Retinal pigment epithelial cell (primary cell): Measurements from ENCODE around the gene MUC7.
A peak's percentile ranks its signal among the peaks of the same experiment; 100 is the strongest.
"Not testable (repeated sequence)": the region's sequence is repeated elsewhere in the genome, so short reads cannot be mapped to it uniquely, and the experiment has no call there.

Experiments used
- DNase-seq: peaks from one replicate; pipeline ENCODE4 v3.0.0-alpha.2; 2010; ENCODE audit warnings: low read depth
- H3K4me3 ChIP-seq: 2 replicates; pipeline ENCODE4 v1.5.1; 2011; ENCODE audit warnings: mild to moderate bottlenecking, low read length, control low read depth, moderate library complexity
- TF ChIP-seq, protein P1 (sequence below): conservative IDR thresholded peaks from 2 replicates; pipeline ENCODE4 v1.5.1; 2011; ENCODE audit warnings: low read depth, low read length, control low read depth, inconsistent platforms

MUC7 gene

DNA sequence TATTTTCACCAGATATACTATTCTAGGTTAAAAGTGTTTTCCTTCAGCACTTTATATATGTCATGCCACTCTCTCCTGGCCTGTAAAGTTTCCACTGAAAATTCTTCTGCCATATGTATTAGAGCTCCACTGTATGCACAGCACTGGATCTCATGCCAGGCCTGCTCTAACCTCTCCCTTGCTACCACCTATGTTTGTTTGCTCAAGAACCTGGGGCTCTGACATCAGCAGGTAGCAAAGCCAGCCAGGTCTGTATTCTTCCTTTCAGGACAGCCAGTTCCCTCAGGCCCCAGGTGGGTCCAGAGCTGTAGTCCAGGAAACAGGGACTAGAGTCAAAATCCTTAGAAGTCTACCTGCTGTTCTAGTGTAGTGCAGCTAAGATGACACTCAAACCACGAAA, 19.1 kb upstream of the MUC7 start:
- TF ChIP-seq, protein P1, sequence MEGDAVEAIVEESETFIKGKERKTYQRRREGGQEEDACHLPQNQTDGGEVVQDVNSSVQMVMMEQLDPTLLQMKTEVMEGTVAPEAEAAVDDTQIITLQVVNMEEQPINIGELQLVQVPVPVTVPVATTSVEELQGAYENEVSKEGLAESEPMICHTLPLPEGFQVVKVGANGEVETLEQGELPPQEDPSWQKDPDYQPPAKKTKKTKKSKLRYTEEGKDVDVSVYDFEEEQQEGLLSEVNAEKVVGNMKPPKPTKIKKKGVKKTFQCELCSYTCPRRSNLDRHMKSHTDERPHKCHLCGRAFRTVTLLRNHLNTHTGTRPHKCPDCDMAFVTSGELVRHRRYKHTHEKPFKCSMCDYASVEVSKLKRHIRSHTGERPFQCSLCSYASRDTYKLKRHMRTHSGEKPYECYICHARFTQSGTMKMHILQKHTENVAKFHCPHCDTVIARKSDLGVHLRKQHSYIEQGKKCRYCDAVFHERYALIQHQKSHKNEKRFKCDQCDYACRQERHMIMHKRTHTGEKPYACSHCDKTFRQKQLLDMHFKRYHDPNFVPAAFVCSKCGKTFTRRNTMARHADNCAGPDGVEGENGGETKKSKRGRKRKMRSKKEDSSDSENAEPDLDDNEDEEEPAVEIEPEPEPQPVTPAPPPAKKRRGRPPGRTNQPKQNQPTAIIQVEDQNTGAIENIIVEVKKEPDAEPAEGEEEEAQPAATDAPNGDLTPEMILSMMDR = no peak

DNA sequence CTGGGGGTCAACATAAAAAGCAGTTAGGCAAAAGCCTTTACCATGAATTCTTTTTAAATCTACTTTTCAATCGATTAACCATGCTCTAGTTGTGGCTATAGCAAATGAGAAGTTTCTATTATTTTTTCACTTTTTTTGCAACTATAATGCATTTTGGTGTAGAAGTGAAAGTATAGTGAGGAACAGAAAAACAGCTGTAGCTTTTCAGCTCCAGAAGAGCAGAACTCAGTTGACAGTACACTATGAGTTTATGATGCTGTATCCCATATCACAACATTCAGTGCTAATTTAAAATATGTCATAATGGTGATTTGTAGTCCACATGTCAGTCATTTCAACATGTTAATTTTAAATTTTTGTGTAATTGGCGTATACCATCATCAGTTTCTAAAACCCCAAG, 8.7 kb upstream of the MUC7 start:
- no peak for DNase-seq
- TF ChIP-seq, protein P1 = no peak
- no peak overlapping the region for H3K4me3 ChIP-seq

More for the DNA sequence above, 19.1 kb upstream of the MUC7 start:
- no peak for DNase-seq
- no peak overlapping the region for H3K4me3 ChIP-seq

DNA sequence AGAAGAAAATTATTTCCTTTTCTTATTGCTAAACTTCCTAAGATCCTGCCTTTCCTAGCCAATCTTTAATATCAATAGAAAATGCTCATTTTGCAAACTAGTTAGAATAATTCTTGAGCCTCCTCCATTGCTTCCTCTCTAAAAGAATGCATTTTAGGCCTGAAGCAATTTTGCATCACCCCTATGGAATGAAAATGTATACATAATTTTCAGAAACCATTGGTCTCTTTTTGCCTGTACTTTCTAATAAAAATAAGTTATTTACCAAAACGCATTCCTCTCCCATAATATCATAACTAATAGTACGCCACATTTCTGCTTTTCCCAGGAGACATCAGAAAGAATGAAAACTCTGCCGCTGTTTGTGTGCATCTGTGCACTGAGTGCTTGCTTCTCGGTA, 1.7 kb downstream of the MUC7 start:
- DNase-seq = no peak
- H3K4me3 ChIP-seq = no peak overlapping the region
- TF ChIP-seq, protein P1 = no peak

DNA sequence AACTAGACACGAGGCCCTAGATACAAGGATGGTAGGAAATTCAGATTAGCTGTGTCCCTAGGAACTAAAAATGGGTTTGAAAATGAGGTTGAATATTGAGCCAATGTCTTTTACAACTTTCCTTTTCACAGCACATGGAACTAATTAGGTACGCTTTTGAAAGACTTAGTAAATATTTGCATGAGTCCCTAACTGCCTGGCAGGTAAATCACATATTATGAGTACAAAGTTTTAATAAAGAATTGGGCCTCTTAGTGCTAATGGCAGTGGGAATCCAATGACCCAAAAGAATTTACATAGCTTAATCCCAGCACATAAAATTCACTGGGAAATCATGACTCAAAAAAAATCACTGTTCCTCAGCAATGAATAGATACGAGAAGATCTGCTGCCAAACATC, 16.8 kb downstream of the MUC7 start:
- TF ChIP-seq, protein P1 = no peak
- H3K4me3 ChIP-seq = no peak overlapping the region
- DNase-seq = no peak

DNA sequence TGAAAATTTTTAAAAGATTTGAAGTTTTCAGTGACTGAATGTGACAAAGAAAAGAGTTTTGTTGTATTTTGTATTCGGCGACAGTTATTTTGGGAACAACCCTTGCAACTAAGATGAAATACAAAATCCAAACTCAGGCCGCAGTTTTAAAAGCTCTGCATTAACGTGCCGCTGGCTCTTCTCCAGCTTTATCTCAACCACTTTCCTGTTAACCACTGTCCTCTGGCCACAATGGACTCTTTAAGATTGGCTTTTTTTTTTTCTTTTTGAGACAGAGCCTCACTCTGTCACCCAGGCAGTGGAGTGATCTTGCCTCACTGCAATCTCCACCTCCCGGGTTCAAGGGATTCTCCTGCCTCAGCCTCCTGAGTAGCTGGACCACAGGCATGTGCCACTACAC, 24.2 kb downstream of the MUC7 start:
- TF ChIP-seq, protein P1 = no peak
- DNase-seq = no peak
- H3K4me3 ChIP-seq = no peak overlapping the region

DNA sequence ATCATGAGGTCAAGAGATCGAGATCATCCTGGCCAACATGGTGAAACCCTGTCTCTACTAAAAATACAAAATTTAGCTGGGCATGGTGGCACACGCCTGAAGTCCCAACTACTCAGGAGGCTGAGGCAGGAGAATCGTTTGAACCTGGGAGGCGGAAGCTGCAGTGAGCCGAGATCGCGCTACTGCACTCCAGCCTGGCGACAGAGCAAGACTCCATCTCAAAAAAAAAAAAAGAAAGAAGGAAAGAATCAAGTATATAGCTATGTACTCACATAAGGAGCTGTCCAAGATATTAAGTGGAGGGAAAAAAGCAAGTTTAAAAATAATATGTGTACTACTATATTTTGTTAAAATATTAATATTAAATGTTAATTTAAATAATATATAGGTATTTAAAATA, 29.8 kb downstream of the MUC7 start:
- not testable (repeated sequence) for H3K4me3 ChIP-seq, DNase-seq

DNA sequence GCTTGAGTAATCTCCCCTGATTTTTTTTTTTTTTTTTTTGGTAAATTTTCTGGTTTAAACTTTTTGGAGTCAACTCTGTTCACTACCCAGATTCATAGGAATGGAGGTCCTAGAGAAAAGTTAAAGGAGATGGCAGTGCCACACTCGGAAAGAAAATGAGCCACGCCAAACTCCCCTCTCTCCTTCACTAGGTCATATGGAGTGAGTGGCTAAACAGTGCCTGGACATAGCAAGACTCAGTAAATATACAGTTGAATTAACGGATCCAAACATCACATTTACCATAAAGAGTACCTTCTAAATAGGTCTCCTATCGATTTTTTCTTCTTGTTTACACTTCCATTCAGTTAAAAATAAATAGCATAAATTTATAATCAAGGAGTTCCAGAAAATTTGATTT, 32.7 kb downstream of the MUC7 start:
- DNase-seq = no peak
- TF ChIP-seq, protein P1 = no peak
- no peak overlapping the region for H3K4me3 ChIP-seq

DNA sequence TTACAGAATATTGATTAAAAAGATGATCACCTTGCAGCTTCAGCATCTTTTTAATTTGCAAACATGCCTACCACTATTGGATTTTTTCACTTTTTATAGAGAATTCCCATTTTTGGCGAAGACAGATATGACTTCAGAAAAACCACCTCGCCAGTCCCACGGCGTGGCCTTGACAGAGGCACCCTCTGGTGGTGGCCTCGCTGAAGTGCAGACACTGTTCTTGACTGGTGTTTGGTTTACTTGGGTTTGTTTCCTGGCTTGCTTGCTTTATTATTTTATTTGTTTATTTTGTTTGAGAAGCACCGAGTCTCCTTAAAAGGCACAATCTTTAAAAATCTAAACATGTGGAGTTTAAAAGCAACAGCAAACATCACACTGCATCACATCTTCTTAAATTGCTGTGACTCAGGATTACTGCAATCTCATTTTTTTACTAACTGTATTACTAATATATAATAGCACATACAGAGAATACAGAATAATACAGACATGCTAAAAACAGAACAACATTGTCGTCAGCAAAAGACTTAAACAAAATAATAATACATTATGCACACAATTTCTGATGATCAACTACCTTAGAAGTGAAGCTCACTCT, 33.3 kb downstream of the MUC7 start:
- TF ChIP-seq, protein P1 = peak; percentile 99
- DNase-seq = no peak
- no peak overlapping the region for H3K4me3 ChIP-seq
